Stimulated activated CD4-positive, alpha-beta T cell treated with anti-CD3 and anti-CD28 coated beads, Interleukin-1b, Interleukin-23, amount 100 ng/mL, for 24 hours (primary cell): ENCODE measurements around the gene HGD.
"Not testable (repeated sequence)": the region's sequence is repeated elsewhere in the genome, so short reads cannot be mapped to it uniquely, and the experiment has no call there.

ENCODE experiments used
- DNase-seq, 4 experiments: peaks; one replicate each; pipeline ENCODE4 v3.0.0-alpha.2; 2020; ENCODE audit warnings: low read depth in 4 of 4, low spot score in 1 of 4

The HGD gene

DNA sequence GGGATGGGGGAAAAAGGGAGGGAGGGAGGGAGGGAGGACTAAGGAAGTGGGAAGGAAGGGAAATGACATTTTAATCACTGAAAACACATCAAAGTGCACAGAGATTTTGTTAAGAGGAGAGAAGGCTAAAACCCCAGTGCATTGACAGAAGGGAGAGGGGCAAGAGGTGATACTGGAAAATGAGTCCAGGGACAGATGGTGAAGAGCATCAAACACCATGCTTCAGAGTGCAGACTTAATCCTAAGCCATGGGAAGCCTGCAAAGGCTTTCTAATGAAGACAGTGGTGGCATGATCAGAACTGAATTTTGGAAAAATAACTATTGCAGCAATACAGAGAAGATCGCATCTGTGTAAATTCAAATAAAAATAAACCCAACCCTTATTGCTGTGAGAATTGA lies 41.8 kb downstream of the HGD start:
- DNase-seq = no peak

DNA sequence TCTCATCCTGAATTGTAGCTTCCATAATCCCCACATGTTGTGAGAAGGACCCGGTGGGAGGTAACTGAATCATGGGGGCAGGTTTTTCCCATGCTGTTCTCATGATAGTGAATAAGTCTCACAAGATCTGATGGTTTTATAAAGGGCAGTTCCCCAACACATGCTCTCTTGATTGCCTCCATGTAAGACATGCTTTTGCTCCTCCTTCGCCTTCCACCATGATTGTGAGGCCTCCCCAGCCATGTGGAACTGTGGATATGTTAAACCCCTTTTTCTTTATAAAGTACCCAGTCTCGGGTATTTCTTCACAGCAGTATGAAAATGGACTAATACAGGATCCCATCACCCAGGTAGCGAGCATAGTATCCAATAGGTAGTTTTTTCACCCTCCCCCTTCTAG lies 43.2 kb downstream of the HGD start:
- DNase-seq = not testable (repeated sequence)

DNA sequence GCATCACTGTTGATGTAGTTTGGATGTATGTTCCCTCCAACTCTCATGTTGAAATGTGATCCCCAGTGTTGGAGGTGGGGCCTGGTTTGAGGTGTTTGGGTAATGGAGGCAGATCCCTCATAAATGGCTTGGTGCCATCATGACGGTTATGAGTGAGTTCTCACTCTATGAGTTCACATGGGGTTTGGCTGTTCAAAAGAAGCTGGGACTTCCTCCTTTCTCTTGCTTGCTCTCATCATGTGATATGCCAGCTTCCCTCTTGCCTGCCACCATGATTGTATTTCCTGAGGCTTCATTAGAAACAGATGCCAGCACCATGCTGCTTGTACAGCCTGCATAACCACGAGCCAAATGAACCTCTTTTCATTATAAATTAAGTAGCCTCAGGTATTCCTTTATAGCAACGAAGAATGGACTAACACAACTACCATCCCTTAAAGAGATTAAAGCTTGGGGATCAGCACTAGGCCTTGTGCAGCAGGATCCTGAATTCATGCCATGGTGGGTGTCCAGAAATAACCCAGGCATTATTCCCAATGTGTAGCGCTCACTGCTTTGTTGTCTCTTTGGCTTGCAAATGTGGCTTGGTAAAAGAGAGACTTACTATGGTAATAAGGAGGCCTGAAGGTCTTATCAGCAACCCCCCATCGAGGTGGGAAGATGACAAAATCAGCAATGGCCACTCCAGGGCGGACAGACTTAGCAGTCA lies 44.0 kb downstream of the HGD start:
- DNase-seq = no peak

DNA sequence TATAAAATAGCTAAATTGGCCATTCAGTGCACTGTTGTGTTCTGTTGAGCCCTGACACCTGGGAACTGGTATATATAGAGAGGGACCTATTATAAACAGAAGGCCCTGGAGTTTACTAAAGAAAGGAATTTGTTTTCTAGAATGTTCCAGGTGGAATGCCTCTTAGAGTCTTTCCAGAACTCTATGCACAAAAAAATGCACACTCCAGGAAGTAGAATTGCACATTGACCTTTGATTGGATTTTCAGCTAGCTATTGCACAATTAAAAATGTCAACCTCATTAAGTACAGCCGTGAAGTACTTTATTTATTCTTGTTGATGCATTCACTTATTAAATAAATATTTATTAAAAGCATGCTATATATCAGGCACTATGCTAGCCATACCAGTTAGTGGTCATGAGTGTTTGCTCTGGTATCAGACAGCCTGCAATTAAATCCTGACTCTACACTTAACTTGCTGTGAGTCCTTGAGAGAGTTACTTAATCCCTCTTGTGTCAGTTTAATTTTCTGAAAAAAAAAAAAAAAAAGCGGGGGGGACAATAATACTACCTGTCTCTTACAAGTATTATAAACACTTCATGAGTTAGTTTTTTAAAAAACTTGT lies 45.1 kb downstream of the HGD start:
- DNase-seq = no peak

DNA sequence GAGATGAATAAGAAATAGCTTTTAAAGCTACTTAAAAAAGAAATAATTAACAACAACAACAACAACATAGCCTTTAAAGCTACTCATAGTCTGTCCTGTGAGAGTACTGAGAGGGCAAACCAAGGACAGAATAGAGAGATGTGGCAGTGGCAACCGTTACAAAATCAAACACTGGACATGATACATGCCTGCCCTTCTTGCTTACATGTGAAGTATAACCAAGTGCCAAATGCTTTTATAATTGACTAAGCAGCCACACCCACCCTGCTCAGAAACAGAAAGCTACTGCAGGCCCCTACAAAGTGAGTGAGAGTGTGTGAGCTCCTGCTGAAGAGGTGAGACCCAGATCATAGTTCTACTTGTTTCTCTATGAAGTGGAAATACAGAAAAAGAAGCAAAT lies 47.5 kb downstream of the HGD start:
- no peak for DNase-seq

DNA sequence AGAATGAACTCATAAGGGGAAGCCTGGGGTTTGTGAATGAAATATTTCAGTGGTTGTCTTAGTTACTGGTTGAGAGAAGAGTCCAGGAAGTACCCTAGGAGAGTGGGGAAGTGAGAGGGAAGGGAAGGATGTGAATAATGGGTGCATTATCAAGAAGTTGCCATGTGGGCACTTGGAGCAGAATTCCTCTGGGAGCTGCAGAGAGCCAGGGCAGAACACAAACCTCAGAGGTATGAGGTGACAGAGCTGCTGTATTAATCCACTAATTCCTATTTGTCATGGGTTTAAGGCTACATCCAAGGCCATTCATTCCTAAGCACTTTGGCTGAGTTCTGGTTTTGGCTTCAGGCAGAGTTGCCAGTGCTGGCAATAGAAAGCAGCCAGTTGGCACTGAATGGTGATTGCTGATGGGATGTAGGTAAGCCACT lies 56.9 kb downstream of the HGD start:
- no peak for DNase-seq

DNA sequence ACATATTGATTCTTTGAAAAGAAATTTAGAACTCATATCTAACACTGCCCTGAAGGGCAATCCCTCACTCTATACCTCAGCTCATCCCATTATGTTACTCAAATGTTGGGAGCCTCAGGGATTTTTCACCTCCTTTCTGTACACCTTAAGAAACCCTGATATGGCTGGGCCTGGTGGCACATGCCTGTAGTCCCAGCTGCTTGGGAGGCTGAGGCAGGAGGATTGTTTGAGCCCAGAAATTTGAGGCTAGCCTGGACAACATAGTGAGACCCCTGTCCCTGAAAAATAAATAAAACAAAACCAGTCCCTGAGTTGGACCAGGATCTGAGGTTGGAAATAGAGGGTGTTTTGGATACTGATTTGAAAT lies 58.3 kb downstream of the HGD start:
- no peak for DNase-seq

DNA sequence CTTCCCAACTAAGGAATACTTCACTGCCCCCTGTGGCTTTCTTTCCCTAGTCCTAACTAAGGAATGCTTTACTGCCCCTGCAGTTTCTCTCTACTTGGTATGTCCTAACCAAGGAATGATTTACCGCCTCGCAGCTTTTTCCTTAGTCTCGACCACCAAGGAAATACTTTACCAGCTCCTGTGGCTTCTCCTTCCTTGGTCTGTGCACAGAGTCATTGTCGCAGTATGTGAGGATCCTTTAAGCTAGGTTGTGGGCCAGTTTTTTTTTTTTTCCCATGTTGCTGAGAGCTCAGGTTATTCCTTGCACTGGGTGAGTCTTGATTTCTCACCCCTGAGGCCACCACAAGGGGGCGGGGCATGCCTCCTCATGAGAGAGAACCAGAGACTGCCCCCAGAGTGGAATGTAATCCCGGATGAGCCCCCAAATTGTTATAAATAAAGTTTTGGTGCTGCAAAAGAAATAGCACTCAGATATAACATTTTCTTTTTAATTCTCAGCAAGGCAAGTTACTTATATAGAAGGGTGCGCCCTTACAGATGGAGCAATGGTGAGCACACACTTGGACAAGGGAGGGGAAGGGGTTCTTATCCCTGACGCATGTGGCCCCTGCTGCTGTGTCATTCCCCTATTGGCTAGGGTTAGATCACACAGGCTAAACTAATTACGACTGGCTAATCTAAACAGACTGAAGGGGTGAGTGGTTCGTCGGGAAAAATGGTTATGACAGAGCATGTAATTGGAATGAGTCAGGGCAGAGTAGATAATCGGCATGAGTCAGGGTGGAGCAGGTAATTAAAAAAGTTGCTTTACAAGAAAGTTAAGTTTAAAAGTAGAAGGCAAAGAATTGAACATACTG lies 58.9 kb downstream of the HGD start:
- no peak for DNase-seq

DNA sequence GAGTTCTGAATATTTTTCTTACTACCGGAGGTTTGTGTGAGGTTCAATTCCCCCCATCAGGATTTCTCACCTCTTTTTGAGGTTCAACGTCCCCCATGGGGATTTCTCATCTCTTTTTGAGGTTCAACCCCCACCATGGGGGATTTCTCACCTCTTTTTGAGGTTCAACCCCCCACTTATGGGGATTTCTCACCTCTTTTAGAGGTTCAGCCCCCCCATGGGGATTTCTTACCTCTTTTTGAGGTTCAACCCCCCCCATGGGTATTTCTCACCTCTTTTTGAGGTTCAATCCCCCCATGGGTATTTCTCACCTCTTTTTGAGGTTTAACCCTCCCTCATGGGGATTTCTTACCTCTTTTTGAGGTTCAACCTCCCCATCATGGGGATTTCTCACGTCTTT lies 59.6 kb downstream of the HGD start:
- DNase-seq = no peak

DNA sequence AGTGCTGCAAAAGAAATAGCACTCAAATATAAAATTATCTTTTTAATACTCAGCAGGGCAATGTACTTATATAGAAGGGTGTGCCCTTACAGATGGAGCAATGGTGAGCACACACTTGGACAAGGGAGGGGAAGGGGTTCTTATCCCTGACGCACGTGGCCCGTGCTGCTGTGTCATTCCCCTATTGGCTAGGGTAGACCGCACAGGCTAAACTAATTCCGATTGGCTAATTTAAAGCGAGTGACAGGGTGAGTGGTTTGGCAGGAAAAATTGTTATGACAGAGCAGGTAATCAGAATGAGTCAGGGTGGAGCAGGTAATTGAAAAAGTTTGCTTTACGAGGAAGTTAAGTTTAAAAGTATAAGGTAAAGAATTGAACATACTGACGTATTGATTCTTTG lies 65.3 kb downstream of the HGD start:
- DNase-seq = not testable (repeated sequence)

DNA sequence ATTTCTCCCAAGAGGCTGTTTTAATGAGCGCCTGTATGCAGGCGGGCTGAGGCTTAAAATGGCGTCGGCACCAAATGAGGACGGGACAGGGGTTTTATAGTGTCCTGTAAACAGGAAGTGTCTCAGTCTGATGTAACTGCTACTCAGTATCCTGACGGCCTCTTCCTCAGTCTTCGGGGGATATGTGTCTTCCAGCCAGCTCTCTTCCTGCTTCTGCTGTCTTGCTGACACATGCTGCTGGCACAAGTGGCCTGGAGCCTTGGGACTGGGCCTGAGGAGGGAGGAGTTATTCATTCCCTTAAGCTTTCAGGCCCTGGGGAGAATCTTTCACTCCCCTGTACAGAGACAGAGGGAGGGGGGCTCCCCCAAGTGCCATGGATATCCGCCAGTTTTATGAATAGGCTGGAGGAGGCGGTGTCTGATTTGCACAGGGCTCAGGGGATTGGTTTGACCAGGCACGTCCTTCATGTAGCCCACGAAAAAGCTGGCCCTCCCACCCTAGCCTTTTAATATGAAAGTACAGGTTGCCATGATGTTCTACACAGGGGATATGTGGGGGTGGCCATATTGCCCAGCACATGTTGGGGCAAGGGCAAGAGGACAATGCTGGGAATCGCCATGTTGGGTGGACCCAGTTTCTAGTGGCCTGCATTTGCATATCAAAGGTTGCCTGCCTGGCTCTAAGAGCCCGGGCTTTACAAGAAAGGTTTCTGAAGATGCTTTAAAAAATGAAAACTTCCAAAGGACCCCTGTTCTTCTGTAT lies 66.0 kb downstream of the HGD start:
- no peak for DNase-seq

DNA sequence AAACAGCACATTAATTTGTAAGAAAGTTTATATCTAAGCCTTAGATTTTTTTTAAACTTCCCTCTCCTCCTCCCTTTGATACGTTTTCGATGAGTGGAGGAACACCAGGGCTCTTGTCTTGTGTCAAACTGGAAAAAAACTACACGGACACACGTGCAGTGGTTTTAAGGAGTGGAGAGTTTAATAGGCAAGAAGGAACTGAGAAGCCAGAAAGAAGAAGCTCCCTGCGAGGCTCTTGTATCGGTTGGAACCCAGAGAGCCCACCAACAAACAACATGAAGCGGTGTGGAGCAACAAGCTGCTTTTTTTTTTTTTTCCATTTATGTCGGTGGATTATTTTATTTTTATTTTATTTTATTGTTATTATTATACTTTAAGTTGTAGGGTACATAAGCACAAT lies 67.3 kb downstream of the HGD start:
- DNase-seq = no peak

DNA sequence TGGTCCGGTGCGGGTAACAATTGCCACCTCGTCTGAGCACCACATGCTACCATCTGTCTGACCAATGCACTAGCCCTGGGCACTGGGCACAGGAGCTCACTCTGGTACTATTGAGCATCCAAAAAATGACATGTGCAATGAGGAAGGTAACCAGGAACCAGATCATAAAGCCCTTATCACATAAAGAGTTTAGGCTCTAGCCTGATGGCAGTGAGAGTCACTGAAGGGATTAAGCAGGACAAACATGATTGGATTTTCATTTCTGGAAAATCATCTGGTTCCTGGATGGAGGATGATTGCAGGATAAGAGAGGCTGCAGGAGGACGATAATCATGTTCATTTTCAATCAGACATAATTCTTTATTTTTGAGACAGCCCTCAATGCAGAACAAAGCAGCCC lies 73.5 kb downstream of the HGD start:
- no peak for DNase-seq

DNA sequence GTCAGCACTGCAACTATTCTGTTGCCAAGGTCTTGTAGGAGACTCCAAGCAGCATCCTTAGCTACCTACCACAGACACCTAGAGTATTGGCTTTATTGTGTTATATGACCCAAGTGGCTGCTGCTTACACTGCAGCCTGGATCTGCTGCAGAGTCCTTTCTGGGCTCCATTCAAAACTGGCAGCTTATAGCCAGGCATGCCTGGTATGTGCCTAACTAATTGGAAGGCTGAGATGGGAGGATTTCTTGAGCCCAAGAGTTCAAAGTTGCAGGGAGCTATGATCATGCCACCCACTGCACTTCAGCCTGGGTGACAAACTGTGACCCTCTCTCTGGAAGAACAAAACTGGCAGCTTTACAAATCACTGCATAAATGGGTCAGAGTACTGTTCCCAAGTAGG lies 77.3 kb downstream of the HGD start:
- DNase-seq = no peak

DNA sequence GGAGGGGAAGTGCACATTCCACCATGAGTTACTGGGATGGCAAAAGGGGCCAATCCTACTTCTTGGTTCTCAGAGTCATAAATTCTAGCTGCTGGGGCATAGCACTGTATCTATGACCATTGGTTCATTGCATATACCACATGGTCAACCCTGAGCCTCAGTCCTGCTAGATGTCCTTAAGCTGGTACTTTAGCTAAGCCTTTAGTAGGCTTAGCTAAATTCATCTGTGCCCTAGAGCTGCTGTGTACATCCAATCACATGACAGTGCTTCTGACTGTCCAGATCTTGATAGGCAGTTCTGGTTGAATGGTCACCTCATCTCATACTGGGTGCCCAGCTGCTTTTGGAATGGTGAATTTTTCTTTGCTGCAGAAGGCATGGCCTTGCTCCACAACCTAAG lies 77.7 kb downstream of the HGD start:
- no peak for DNase-seq

DNA sequence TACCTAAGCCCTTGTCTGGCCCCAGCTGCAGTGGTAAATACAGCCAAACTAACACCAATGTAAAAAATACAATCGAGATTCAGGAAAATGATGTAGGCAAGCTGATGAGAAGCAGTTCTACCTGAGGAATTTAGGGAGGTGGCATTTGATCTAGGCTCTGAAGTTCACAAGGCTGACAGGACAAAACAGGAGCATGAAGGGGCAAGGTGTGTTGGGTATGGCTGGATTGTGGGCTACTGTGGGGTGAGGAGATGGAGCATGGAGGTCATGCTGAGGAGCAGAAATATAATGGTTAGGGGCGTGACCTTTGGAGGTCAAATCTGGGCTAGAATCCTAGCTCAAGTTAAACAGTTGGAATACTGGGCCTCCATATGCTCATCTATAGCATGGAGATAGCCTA lies 79.4 kb downstream of the HGD start:
- no peak for DNase-seq

DNA sequence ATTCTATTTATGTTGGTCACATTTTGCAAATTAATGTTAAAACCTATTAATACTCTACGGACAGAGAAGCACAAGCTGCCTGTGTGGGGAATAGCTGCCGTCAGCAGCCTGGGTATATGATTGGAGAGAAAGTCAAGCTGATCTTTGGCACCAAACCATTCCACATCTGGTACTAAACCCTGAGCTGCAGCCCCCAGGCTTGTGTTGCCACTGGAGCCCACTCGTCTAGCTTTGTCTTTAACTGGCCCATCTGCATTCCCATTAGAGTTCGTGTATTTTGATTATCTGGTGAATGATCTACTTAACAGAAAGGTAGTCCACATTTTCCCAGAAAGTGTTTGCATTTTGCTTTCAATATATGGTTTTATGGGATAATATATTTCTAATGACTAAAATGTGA lies 80.5 kb downstream of the HGD start:
- DNase-seq = no peak

DNA sequence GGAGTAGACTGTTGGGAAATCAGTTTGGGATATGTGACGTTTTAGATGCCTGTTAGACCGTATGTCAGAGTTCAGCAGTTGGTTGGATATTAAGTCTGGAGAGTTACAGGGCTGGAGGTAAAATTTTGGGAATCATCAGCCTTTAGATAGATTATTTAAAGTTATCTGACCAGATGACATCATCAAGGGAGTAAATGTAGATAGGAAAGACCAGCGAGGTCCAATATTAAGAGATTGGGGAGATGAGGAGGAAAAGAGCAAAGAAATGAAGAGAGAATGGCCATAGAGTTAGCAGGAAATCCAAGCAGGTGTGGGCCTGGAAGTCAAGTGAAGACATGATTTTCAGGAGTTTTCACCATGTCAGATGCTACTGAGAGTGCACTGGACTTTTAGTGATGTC lies 82.8 kb downstream of the HGD start:
- no peak for DNase-seq

DNA sequence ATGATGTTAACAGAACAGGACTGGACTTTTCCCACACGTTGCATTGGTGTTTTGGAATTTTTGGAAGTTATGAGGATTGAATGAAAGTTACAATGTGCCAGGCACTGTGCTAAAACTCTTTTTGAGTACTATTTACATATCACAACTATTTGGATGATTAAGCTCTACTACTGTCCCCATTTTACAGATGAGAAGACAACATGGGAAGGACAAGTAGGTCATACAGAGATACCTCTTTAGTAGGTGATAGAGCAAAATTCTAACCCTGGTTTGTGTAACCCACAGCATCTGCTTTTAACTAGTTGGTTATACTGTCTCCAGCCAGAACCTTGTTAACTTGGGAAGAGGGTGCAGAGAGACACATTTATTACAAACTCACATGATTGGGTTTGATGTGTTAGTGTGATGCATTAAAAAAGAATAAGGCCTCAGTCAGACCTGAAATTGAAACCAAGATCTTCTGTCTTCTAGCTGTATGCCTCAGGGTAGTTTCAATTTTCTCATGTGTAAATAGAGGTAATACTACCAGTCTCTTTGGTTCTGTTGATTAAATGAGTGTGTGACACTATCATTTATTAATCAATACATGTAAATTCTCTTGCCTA lies 84.5 kb downstream of the HGD start:
- DNase-seq = no peak

DNA sequence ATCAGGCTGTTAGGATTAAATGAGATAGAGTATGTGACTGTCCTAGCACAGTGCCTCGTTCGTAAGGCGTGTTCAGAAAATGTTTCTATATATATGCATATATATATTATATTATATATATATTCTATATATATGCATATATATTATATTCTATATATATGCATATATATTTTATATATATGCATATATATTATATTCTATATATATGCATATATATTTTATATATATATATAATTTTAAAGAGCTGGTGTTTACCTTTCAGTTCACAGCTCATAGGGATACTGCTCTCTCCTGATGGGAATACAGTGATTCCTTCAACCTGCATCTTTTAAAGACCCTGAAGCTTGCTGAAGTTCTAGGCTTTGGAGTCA lies 85.2 kb downstream of the HGD start:
- DNase-seq = no peak

DNA sequence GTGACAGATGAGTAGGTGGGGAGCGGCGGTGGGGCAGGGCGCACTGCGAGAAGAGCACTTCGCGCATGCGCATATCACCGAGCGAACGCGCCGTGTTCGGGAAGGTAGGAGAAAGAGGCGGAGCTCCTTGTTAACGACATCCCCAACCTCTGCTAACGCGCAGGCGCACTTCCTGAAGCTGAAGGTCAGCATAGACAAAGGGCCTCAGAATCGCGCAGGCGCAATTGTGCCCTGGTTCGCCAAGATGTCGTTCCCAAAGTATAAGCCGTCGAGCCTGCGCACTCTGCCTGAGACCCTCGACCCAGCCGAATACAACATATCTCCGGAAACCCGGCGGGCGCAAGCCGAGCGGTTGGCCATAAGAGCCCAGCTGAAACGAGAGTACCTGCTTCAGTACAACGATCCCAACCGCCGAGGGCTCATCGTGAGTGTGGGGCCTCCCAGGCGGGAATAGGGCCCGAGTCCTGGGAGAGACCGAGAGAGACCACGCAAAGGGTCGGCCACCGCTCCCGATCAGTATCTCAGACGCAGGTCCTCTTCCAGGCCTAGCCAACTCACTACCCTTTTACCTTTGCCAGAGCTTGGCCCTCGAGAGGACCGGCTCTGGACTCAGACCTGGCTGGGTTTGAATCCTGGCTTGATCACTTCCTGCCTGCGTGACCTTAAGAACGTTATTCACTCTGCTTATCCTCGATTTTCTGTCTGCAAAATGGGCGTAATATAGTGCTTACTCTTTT lies 85.8 kb downstream of the HGD start, which contains the start of gene NDUFB4:
NDUFB4 (plus strand) TSS at position 221 of the 737 bp plus-strand sequence; CDS start at position 245, 24 bp downstream.
- peak; percentile 92 to 93 (median 92) for DNase-seq
